ENCODE data around the gene IRF7.

The IRF7 gene

GRCh38 chr11:563066-563811, 52.5 kb downstream of the IRF7 start:
- DNase-seq = no peak

Measured in HCEC 1CT (cell line).